HG03135 (cell line): ENCODE data around the gene TMEM259.
A peak's percentile ranks its signal among the peaks of the same experiment; 100 is the strongest.
"Not testable (repeated sequence)": the region's sequence is repeated elsewhere in the genome, so short reads cannot be mapped to it uniquely, and the experiment has no call there.

ENCODE experiments used
- ATAC-seq: cut with Tn5 transposase; IDR thresholded peaks from one replicate; pipeline ENCODE4 v1.9.1; 2021; ENCODE audit warnings: mild to moderate bottlenecking, moderate library complexity; ENCODE audit not compliant: unreplicated experiment

TMEM259 gene

DNA sequence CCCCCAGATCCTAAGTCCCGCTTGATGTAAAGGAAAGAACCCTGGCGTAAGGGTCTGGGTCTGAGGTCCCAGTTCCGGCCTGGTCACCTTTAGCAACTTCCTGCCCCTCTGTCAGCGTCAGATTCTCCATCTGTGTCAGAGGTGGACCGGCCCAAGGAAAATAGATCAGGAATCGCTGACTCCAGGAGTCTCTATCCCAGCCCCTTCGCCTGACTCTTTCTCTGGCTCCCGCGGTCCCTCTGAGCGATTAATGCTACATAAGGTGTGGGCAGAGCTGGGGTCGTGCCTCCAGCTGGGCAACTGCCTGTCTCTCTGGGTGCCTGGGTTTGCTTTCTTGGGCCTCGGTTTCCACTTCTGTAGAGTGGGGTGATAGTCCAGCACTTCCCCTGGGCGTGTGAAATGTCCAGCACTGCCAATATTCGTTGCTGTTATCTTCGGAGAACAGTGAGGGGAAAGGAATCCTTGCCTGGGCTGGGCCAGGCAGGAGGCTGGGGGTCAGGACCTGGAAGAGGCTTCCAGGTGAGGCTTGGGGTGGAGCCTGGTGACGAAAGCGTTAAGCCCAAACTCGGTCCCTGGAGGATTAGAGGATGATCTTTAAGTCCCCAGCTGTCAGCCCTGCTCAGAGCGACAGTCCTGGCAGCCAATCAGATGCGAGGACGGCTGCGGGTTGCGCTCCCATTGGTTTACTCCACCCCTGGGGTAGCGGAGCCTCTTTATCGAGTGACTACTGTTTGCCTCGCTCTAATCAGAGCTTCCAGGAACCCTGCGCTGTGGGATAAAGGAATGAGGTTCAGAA lies 19.8 kb upstream of the TMEM259 start:
- peak; percentile 40 for ATAC-seq

- ATAC-seq, result peak; percentile 74
Observed at GRCh38 chr19:1039646-1040475, 18.9 kb upstream of the TMEM259 start, which contains the start of gene ABCA7. ABCA7 (plus strand) TSS chr19:1040107; CDS start chr19:1041362, 1,255 bp downstream.

DNA sequence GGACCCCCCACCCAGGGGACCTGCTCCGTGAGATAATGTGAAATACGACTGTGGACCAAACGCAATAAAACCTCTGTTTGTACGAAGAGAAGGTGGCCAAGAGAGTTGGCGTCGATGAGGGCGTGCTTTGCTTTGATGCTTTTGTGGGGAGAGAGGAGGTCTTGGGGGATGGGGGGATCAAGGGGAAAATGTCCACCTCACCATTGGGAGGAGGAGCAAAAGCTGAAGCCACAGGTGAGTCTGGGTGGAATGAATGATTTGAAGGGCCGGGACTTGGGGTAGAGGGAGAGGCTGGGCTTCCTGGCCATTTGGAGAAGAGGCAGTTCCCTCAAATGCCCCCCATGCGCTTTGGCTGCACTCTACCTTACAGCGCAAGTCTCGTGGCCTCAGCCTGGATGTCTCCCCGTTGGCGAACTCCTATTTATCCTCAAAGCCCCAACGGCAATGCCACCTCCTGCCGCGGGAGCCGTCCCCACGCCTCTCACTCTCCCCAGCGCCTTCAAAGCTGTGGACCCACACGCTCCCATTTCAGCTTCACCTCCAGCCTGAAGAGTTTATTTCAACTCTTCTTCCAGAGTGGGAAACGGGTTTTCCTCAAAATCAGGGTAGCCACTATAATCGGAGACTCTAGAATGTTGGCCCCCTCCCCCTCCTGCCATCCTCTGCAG lies 18.2 kb upstream of the TMEM259 start:
- no peak for ATAC-seq

DNA sequence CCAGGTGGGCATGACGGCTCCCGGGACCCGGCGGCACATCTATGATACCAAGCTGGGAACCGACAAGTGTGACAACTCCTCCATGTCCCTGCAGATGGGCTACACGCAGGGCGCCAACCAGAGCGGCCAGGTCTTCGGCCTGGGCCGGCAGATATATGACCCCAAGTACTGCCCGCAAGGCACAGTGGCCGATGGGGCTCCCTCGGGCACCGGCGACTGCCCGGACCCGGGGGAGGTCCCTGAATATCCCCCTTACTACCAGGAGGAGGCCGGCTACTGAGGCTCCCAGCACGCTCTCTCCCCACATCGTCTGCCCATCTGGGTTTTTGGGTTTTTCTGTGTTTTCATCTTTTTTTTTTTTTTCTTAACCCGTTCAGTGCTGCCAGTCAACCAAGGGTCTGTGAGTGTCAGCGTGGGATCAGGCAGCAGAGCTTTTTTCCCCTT lies 16.7 kb upstream of the TMEM259 start:
- ATAC-seq, result no peak

GRCh38 chr19:1035998-1036621 lies 15.2 kb upstream of the TMEM259 start:
- ATAC-seq, result no peak

- no peak for ATAC-seq
Observed at GRCh38 chr19:1032264-1032867, 11.4 kb upstream of the TMEM259 start.

GRCh38 chr19:1028062-1028926 lies 7.4 kb upstream of the TMEM259 start:
- ATAC-seq, result no peak

DNA sequence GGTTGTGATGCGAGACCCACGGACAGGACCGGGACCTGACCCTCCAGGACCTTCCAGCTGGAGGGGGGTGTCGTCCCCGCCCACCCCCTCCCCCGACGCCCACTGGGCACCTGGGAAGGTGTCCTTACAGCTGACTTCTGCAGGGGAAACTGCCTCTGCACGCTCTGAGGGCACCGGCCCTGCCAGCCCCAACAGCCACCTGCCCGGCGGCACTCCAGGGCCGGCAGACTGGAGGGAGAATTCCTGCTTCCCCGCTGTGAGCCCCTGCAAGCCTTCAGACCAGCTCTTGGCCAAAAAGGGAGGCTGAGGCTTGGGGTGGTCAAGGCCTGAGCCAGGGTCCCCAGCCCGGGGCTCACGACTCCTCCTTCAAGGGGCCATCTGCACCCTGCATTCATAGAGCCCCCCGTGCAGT lies 6.7 kb upstream of the TMEM259 start:
- ATAC-seq, result no peak

- ATAC-seq, result no peak
Observed at GRCh38 chr19:1026783-1027649, 6.1 kb upstream of the TMEM259 start.

- ATAC-seq, result no peak
Observed at GRCh38 chr19:1025960-1026782, 5.2 kb upstream of the TMEM259 start, which contains the start of gene CNN2. CNN2 (plus strand) TSS chr19:1026608; CDS start chr19:1026662, 54 bp downstream.

DNA sequence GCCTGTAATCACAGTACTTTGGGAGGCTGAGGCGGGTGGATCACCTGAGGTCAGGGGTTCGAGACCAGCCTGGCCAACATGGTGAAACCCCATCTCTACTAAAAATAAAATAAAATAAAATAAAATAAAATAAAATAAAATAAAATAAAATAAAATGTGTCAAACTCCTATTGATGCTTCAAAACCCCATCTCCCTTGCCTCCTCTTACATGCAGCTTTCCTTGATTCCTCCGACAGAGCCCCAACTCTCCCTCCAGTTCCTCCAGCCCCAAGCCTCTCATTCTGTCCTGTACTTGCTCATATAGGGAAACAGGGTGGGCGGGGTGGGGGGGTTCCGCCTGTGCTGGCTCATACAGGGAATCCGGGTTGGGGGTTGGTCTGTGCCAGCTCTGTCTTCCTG lies 4.2 kb upstream of the TMEM259 start:
- ATAC-seq, result not testable (repeated sequence)

DNA sequence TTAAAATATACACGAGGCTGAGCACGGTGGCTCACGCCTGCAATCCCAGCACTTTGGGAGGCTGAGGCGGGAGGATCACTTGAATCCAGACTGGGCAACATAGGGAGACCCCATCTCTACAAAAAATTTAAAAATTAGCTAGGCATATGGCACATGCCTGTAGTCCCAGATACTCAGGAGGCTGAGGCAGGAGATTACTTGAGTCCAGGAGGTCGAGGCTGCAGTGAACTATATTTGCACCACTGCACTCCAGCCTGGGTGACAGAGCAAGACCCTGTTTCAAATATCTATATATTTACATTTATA lies 2.9 kb upstream of the TMEM259 start:
- not testable (repeated sequence) for ATAC-seq

DNA sequence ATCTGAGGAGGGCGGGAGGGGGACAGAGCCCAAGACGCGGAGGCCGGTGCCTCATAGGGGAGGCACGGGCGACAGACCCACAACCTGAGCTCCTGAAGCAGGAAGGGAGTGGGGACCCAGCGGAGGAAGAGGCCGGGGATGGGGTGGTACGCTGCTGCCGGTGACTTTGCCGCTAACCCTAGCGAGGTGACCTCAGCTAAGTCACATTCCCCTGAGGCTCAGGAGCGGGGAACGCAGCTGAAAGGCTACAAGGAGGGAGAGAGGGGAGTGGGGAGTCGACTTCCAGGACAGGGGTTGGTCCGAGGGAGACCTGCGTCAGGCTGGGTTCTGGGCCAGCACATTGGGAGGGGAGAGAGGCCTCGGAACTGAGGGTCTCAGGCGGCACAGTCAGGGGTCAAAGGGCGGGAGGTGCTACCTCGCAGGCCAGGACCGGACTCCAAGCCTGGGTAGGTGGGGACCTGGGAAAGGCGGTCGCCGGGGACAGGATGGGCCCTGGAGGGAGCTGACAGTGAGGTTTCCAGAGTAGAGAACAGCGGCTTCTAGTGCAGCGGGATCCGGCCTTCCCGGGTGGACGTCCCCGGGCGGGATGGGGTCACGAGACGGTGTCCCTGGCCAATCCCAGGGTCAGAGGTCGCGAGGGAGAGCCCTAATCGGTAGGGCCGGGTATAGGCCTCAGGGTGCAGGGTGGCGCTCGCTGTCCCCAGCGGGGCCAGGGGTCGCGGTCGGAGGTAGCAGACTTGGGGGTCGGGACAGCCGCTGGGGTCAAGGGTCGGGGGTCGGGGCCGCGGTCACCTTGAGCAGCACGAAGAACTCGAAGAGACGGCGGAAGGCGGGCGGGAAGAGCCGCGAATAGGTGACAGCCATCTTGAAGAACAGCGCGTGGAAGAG lies 699 bp downstream of the TMEM259 start:
- no peak for ATAC-seq

- no peak for ATAC-seq
Observed at GRCh38 chr19:1019616-1019961, 1.3 kb downstream of the TMEM259 start.

DNA sequence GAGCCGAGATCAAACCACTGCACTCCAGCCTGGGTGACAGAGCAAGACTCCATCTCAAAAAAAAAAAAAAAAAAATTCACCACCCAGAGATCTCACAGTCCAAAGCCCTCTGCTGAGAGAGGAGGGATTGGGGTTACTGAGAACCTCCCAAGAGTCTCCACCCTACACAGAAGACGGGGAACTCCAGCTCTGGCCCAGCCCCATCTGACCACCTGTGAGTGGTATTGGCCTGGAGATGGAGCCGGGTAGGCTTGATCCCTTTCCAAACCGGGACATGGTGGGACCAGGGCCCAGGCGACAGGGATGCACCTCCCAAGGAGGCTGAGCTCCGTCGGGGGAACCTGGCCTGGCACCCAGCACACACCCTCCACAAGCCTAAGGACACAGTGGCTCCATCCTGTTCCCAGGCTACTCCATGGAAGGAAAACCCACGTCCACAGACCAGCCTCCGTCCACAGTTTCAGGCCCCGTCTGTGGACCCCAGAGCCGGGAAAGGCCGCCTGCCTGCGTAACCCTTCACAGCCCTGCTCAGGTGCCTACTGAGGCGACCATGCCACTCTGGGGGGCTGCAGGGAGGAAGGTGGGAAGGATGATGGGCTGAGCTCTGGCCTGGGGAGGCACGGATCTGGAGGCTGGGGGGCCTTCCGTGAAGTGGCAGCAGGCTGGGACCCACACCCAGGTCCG lies 1.8 kb downstream of the TMEM259 start:
- no peak for ATAC-seq

DNA sequence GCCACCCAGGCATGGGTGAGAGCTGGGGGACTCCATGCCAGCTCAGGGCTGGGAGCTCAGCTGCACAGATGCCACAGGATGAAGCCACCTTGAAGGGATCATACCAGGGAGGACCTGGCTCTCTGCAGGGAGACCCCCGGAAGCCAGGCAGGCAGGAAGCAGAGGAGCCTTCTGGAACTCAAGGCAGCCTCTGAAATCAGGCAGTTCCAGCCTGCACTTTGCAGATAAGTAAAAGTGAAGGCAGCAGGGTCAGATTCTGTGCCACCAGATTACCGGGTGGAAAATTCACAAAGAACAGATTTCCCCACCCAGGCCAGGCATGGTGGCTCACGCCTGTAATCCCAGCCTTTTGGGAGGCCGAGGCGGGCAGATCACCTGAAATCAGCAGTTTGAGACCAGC lies 2.5 kb downstream of the TMEM259 start:
- no peak for ATAC-seq
